ENCODE data around the gene IGSF8. TPM values are rescaled to one million over a fixed set of nuclear protein-coding genes. Genes with fewer than 3 reads are reported as not detected.

Gene IGSF8
- total RNA-seq, 6 experiments from 2014 or later: 27.5 to 45.7 (median 29.4) TPM

GRCh38 chr1:160124705-160125478 is 26.5 kb upstream of the IGSF8 start:
- Histone ChIP-seq H3K4me3 (no peak overlapping the region), H3K36me3 (no peaks in the 10 kb centered on the region), H3K9me3 (no peaks in the 10 kb centered on the region), H3K27ac (no peak overlapping the region), H3K27me3 (no peaks in the 10 kb centered on the region), H3K4me1 (no peaks in the 10 kb centered on the region)
- peak in 1 of 4 donors; percentile 79 for ATAC-seq
- TF ChIP-seq POLR2A (IDR thresholded peaks at IDR 0.05) (no peak), CTCF (IDR thresholded peaks at IDR 0.05) (peak in 1 of 4 donors; percentile 4)
- no peak for DNase-seq
- intact Hi-C loops (cut with DNase I): no loop called here
- 62% methylated on average over 7 of the region's 8 CpGs for WGBS (ENCODE audit: insufficient coverage, low coverage, low lambda C conversion rate, missing lambda C conversion rate)

- DNase-seq (no peak), ATAC-seq (no peak)
- no peak overlapping the region for H3K27ac ChIP-seq
- no peaks in the 10 kb centered on the region for H3K36me3 ChIP-seq
- H3K27me3 ChIP-seq: no peaks in the 10 kb centered on the region
- intact Hi-C loops (cut with DNase I): no loop called here
- no peaks in the 10 kb centered on the region for H3K4me1 ChIP-seq
- H3K4me3 ChIP-seq: no peak overlapping the region
- H3K9me3 ChIP-seq: no peaks in the 10 kb centered on the region
- TF ChIP-seq CTCF (IDR thresholded peaks at IDR 0.05): no peak
- no peak for TF ChIP-seq POLR2A (IDR thresholded peaks at IDR 0.05)
Measured at GRCh38 chr1:160123726-160124125, 25.3 kb upstream of the IGSF8 start.

- no peaks in the 10 kb centered on the region for H3K36me3 ChIP-seq
- DNase-seq (no peak), ATAC-seq (no peak)
- no peaks in the 10 kb centered on the region for H3K4me1 ChIP-seq
- H3K4me3 ChIP-seq: no peak overlapping the region
- H3K27me3 ChIP-seq: no peaks in the 10 kb centered on the region
- no peak for TF ChIP-seq POLR2A (IDR thresholded peaks at IDR 0.05)
- TF ChIP-seq CTCF (IDR thresholded peaks at IDR 0.05): no peak
- H3K9me3 ChIP-seq: no peaks in the 10 kb centered on the region
- WGBS (ENCODE audit: insufficient coverage, low coverage, low lambda C conversion rate, missing lambda C conversion rate): 69% methylated on average over 7 of the region's 16 CpGs
- intact Hi-C loops (cut with DNase I): no loop called here
- H3K27ac ChIP-seq: no peak overlapping the region
Measured at GRCh38 chr1:160122978-160123495, 24.6 kb upstream of the IGSF8 start.

- H3K27ac ChIP-seq: no peak overlapping the region
- TF ChIP-seq CTCF (IDR thresholded peaks at IDR 0.05) (no peak), POLR2A (IDR thresholded peaks at IDR 0.05) (no peak)
- no peaks in the 10 kb centered on the region for H3K9me3 ChIP-seq
- ATAC-seq (no peak), DNase-seq (no peak)
- intact Hi-C loops (cut with DNase I): no loop called here
- no peaks in the 10 kb centered on the region for H3K27me3 ChIP-seq
- H3K36me3 ChIP-seq: no peaks in the 10 kb centered on the region
- 88% methylated on average over 1 of the region's 1 CpG for WGBS (ENCODE audit: insufficient coverage, low coverage, low lambda C conversion rate, missing lambda C conversion rate)
- H3K4me3 ChIP-seq: no peak overlapping the region
- no peaks in the 10 kb centered on the region for H3K4me1 ChIP-seq
Measured at GRCh38 chr1:160121388-160121787, 23.0 kb upstream of the IGSF8 start.
